Esophagus muscularis mucosa (tissue), 4 donors: ENCODE measurements around the gene GNS. TPM values are rescaled to one million over a fixed set of nuclear protein-coding genes. Genes with fewer than 3 reads are reported as not detected.
A peak's percentile ranks its signal among the peaks of the same experiment; 100 is the strongest.

ENCODE experiments used
- DNase-seq: peaks from one replicate; pipeline ENCODE4 v3.0.0-alpha.2; 2017; ENCODE audit errors: extremely low spot score
- H3K27ac ChIP-seq, 4 donors: fragments of 200-600 bp; sonication (generic); replicated peaks in 1 of 4; 1 replicate in 3 of 4; 2 replicates in 1 of 4; pipeline ENCODE4 v1.5.1; 2016 to 2019; ENCODE audit warnings: mild to moderate bottlenecking in 1 of 4
- H3K27me3 ChIP-seq, 4 donors: fragments of 200-600 bp; sonication (generic); one replicate each; pipeline versions ENCODE4 v1.5.1 to v1.6.0; 2016 to 2019
- H3K36me3 ChIP-seq, 4 donors: fragments of 200-600 bp; sonication (generic); one replicate each; pipeline ENCODE4 v1.5.1; 2016 to 2019
- H3K4me1 ChIP-seq, 4 donors: fragments of 200-600 bp; sonication (generic); one replicate each; pipeline ENCODE4 v1.5.1; 2016 to 2019
- H3K4me3 ChIP-seq, 4 donors: fragments of 200-600 bp; sonication (generic); 1 replicate in 2 of 4; 2 replicates in 2 of 4; pipeline ENCODE4 v1.5.1; 2016 to 2019; ENCODE audit warnings: mild to moderate bottlenecking in 4 of 4, moderate library complexity in 1 of 4
- H3K9me3 ChIP-seq, 4 donors: fragments of 200-600 bp; sonication (generic); 1 replicate in 3 of 4; 2 replicates in 1 of 4; pipeline ENCODE4 v1.5.1; 2016 to 2019
- CTCF ChIP-seq, 3 experiments: fragments of 200-600 bp in 2 of 3; fragments of 450-650 bp in 1 of 3; sonication (generic) in 2 of 3; IDR thresholded peaks; one replicate each; pipeline ENCODE4 v1.5.1; 2017 to 2019; ENCODE audit warnings: antibody characterized with exemption in 3 of 3, mild to moderate bottlenecking in 2 of 3, moderate library complexity in 1 of 3
- EP300 ChIP-seq: sonication (generic); formaldehyde crosslinking; IDR thresholded peaks from one replicate; pipeline ENCODE4 v1.6.1; 2017; ENCODE audit warnings: antibody characterized with exemption
- POLR2A ChIP-seq: fragments of 450-650 bp; IDR thresholded peaks from one replicate; pipeline ENCODE4 v1.6.1; 2017; ENCODE audit warnings: antibody characterized with exemption, moderate library complexity, mild to moderate bottlenecking, low read depth
- POLR2AphosphoS5 ChIP-seq, 2 donors: sonication (generic); formaldehyde crosslinking; IDR thresholded peaks; one replicate each; pipeline ENCODE4 v1.6.1; 2017; ENCODE audit warnings: antibody characterized with exemption in 2 of 2
- WGBS: methylation state at CpG from one replicate; pipeline ENCODE4 v1.1.5; 2018; 5-methylcytosine and 5-hydroxymethylcytosine counted together
- intact Hi-C: fragments of 100-400 bp; cut with DNase I; formaldehyde crosslinking; loops from one replicate; pipeline ENCODE4 v1.15.1; 2023
- total RNA-seq, 4 donors: library from RNA; depleted of rRNA; stranded (reverse); fragments of >200 nt; gene quantifications; one replicate each; pipeline versions ENCODE4 v1.1.0 to v1.2.1, GENCODE V29; 2016

The GNS gene
- total RNA-seq, 4 donors from 2014 or later, result 71.0 to 92.9 (median 89.9) TPM

GRCh38 chr12:64736771-64737170 is 22.4 kb downstream of the GNS start:
- Histone ChIP-seq H3K27me3 (no peaks in the 10 kb centered on the region), H3K27ac (no peak overlapping the region), H3K36me3 (peaks cover 44 to 87% (median 79%) of the 10 kb centered on the region in 4 donors), H3K4me1 (no peaks in the 10 kb centered on the region), H3K4me3 (no peak overlapping the region), H3K9me3 (no peaks in the 10 kb centered on the region)
- TF ChIP-seq POLR2A, result no peak
- intact Hi-C loops, result no loop called here
- no peak for DNase-seq
- no CpG with 5 or more reads among the region's 1 CpG for WGBS

GRCh38 chr12:64735442-64735841 is 23.8 kb downstream of the GNS start:
- no peak for DNase-seq
- H3K4me3 ChIP-seq, result no peak overlapping the region
- H3K27ac ChIP-seq, result no peak overlapping the region
- no peaks in the 10 kb centered on the region for H3K27me3 ChIP-seq
- TF ChIP-seq CTCF (IDR thresholded peaks at IDR 0.05), result no peak
- no peak for TF ChIP-seq POLR2A
- H3K9me3 ChIP-seq, result no peaks in the 10 kb centered on the region
- H3K4me1 ChIP-seq, result peaks cover 0 to 5% (median 1%) of the 10 kb centered on the region in 4 donors
- intact Hi-C loops, result no loop called here
- peaks cover 44 to 83% (median 68%) of the 10 kb centered on the region in 4 donors for H3K36me3 ChIP-seq

GRCh38 chr12:64733857-64734256 is 25.3 kb downstream of the GNS start:
- H3K36me3 ChIP-seq, result peaks cover 41 to 68% (median 55%) of the 10 kb centered on the region in 4 donors

GRCh38 chr12:64731683-64732082 is 27.5 kb downstream of the GNS start:
- no peak overlapping the region for H3K4me3 ChIP-seq

More at GRCh38 chr12:64733857-64734256, 25.3 kb downstream of the GNS start:
- no peak overlapping the region for H3K4me3 ChIP-seq
- WGBS, result 72% methylated on average over 4 of the region's 4 CpGs
- intact Hi-C loops, result no loop called here
- H3K9me3 ChIP-seq, result no peaks in the 10 kb centered on the region
- DNase-seq, result no peak
- H3K4me1 ChIP-seq, result peaks cover 0 to 6% (median 3%) of the 10 kb centered on the region in 4 donors
- H3K27me3 ChIP-seq, result no peaks in the 10 kb centered on the region
- H3K27ac ChIP-seq, result no peak overlapping the region
- TF ChIP-seq POLR2AphosphoS5 (IDR thresholded peaks at IDR 0.05) (no peak), POLR2A (no peak), EP300 (no peak), CTCF (IDR thresholded peaks at IDR 0.05) (no peak)

GRCh38 chr12:64730588-64730969 is 28.6 kb downstream of the GNS start:
- TF ChIP-seq CTCF (IDR thresholded peaks at IDR 0.05), result no peak
- Histone ChIP-seq H3K4me3 (no peak overlapping the region), H3K36me3 (peaks cover 19 to 65% (median 46%) of the 10 kb centered on the region in 4 donors), H3K4me1 (peaks cover 0 to 6% (median 3%) of the 10 kb centered on the region in 4 donors), H3K27me3 (no peaks in the 10 kb centered on the region), H3K27ac (peak overlapping the region in 1 of 4 donors; percentile 50), H3K9me3 (no peaks in the 10 kb centered on the region)
- DNase-seq, result no peak
- WGBS, result 51% methylated on average over 2 of the region's 2 CpGs
- intact Hi-C loops, result no loop called here

More at GRCh38 chr12:64731683-64732082, 27.5 kb downstream of the GNS start:
- intact Hi-C loops, result no loop called here
- Histone ChIP-seq H3K4me1 (peaks cover 0 to 6% (median 3%) of the 10 kb centered on the region in 4 donors), H3K36me3 (peaks cover 30 to 68% (median 50%) of the 10 kb centered on the region in 4 donors), H3K27ac (no peak overlapping the region), H3K27me3 (no peaks in the 10 kb centered on the region), H3K9me3 (no peaks in the 10 kb centered on the region)
- WGBS, result 98% methylated on average over 4 of the region's 4 CpGs
- DNase-seq, result no peak
- TF ChIP-seq CTCF (IDR thresholded peaks at IDR 0.05) (no peak), POLR2AphosphoS5 (IDR thresholded peaks at IDR 0.05) (no peak), POLR2A (no peak), EP300 (no peak)
